GM12878 (cell line): Measurements from ENCODE around the gene PARG. TPM values are rescaled to one million over a fixed set of nuclear protein-coding genes. Genes with fewer than 3 reads are reported as not detected.
"Not testable (repeated sequence)": the region's sequence is repeated elsewhere in the genome, so short reads cannot be mapped to it uniquely, and the experiment has no call there.

ENCODE experiments used
- ATAC-seq: fragments of 200-7000 bp; cut with Tn5 transposase; 3 replicates; pipeline ENCODE4 v1.9.1; 2020; ENCODE audit warnings: mild to moderate bottlenecking, moderate library complexity
- Bru-seq: library from RNA; stranded (reverse); fragments of 400-500 nt; gene quantifications from one replicate; lab custom pipeline; 2021; lab: Mats Ljungman, UMichigan
- BruChase-seq, 2 experiments: library from RNA; stranded (reverse); fragments of 400-500 nt; gene quantifications; one replicate each; lab custom pipeline; 2021; lab: Mats Ljungman, UMichigan
- BruUV-seq: library from RNA; stranded (reverse); fragments of 400-500 nt; replicated peaks from 2 replicates; lab custom pipeline; 2021; lab: Mats Ljungman, UMichigan
- CTCF ChIA-PET: fragments of 300-600 bp; sonication (Branson Sonifier 250); formaldehyde crosslinking; extraction: SDS; loops from one replicate; lab custom pipeline; 2021; ENCODE audit warnings: inconsistent platforms; lab: Yijun Ruan, JAX
- POLR2A ChIA-PET: fragments of 350-600 bp; formaldehyde crosslinking; extraction: SDS; loops from one replicate; lab custom pipeline; 2021; ENCODE audit warnings: inconsistent platforms; lab: Charles Lee
- RAD21 ChIA-PET: fragments of 300-600 bp; sonication (Branson Sonifier 250); formaldehyde crosslinking; loops from one replicate; lab custom pipeline; 2023; ENCODE audit warnings: antibody characterized with exemption; ENCODE audit not compliant: unreplicated experiment; lab: Charles Lee
- SMC1A ChIA-PET: fragments of 300-600 bp; sonication (Branson Sonifier 250); formaldehyde crosslinking; loops from one replicate; lab custom pipeline; 2023; ENCODE audit not compliant: unreplicated experiment, uncharacterized antibody; lab: Charles Lee
- DNase-seq: peaks from one replicate; pipeline ENCODE4 v3.0.0-alpha.2; 2011; ENCODE audit warnings: low read depth, low spot score
- FAIRE-seq: peaks from 3 replicates; lab custom pipeline; 2011; peaks lifted over from hg19 to GRCh38; lab: Jason Lieb, UNC
- H2AFZ ChIP-seq: 2 replicates; pipeline ENCODE4 v1.6.0; 2011; ENCODE audit warnings: low read depth, low read length, control low read depth; ENCODE audit not compliant: control insufficient read depth
- H3K27ac ChIP-seq: 2 replicates; pipeline ENCODE4 v1.5.1; 2011; ENCODE audit warnings: control low read depth; ENCODE audit not compliant: control insufficient read depth, insufficient read depth
- H3K27me3 ChIP-seq, 2 experiments: replicated peaks in 1 of 2; 2 replicates each; pipeline versions ENCODE4 v1.6.0 to v1.6.1; 2011; ENCODE audit warnings: low read length in 1 of 2; ENCODE audit not compliant: control insufficient read depth in 2 of 2, insufficient read depth in 2 of 2
- H3K36me3 ChIP-seq, 2 experiments: 2 replicates each; pipeline ENCODE4 v1.5.1; 2011; ENCODE audit warnings: low read length in 1 of 2; ENCODE audit not compliant: control insufficient read depth in 2 of 2, insufficient read depth in 2 of 2
- H3K4me1 ChIP-seq: 2 replicates; pipeline ENCODE4 v1.6.1; 2011; ENCODE audit warnings: mild to moderate bottlenecking, low read length, moderate library complexity, mixed read lengths; ENCODE audit not compliant: control insufficient read depth, insufficient read depth
- H3K4me2 ChIP-seq: 2 replicates; pipeline ENCODE4 v1.6.0; 2011; ENCODE audit warnings: control low read depth; ENCODE audit not compliant: control insufficient read depth, insufficient read depth
- H3K4me3 ChIP-seq: fragments of 200-600 bp; sonication (generic); 2 replicates; pipeline ENCODE4 v1.5.1; 2016
- H3K79me2 ChIP-seq: 2 replicates; pipeline ENCODE4 v1.6.0; 2011; ENCODE audit warnings: low read length; ENCODE audit not compliant: control insufficient read depth, insufficient read depth
- H3K9ac ChIP-seq: 2 replicates; pipeline ENCODE4 v1.8.0; 2011; ENCODE audit warnings: low read length, control low read depth, mixed read lengths; ENCODE audit not compliant: control insufficient read depth, insufficient read depth
- H3K9me3 ChIP-seq: replicated peaks from 3 replicates; pipeline ENCODE4 v1.5.1; 2011; ENCODE audit warnings: mild to moderate bottlenecking, low read length; ENCODE audit not compliant: control insufficient read depth, insufficient read depth
- H4K20me1 ChIP-seq: 2 replicates; pipeline ENCODE4 v1.6.0; 2011; ENCODE audit not compliant: control insufficient read depth, insufficient read depth
- ATF3 ChIP-seq: IDR thresholded peaks from 2 replicates; pipeline ENCODE4 v1.6.1; 2011; ENCODE audit warnings: low read depth, mild to moderate bottlenecking, low read length, moderate library complexity, borderline replicate concordance; ENCODE audit errors: extremely low read depth
- CBFB ChIP-seq: IDR thresholded peaks from 2 replicates; pipeline ENCODE4 v1.6.1; 2016; ENCODE audit warnings: antibody characterized with exemption, low read depth
- E2F8 ChIP-seq: fragments of 450-650 bp; IDR thresholded peaks from 2 replicates; pipeline ENCODE4 v1.6.1; 2018; ENCODE audit warnings: mild to moderate bottlenecking, low read depth, moderate library complexity; ENCODE audit not compliant: partially characterized antibody
- EED ChIP-seq: sonication (generic); IDR thresholded peaks from 2 replicates; pipeline ENCODE4 v1.6.1; 2016; ENCODE audit warnings: antibody characterized with exemption, low read depth
- ETV6 ChIP-seq, 2 experiments: fragments of 450-650 bp in 1 of 2; IDR thresholded peaks in 1 of 2; conservative IDR thresholded peaks in 1 of 2; 2 replicates each; pipeline ENCODE4 v1.6.1; 2014; ENCODE audit warnings: antibody characterized with exemption in 1 of 2, borderline replicate concordance in 1 of 2, low read depth in 1 of 2, mild to moderate bottlenecking in 1 of 2, moderate library complexity in 1 of 2
- GABPA ChIP-seq: IDR thresholded peaks from 2 replicates; pipeline ENCODE4 v1.6.1; 2014; ENCODE audit warnings: antibody characterized with exemption, low read depth, mild to moderate bottlenecking, inconsistent platforms
- HCFC1 ChIP-seq: fragments of 150-350 bp; IDR thresholded peaks from 2 replicates; pipeline ENCODE4 v1.6.1; 2014; ENCODE audit warnings: low read length
- IKZF1 ChIP-seq: fragments of 450-650 bp; conservative IDR thresholded peaks from 2 replicates; pipeline ENCODE4 v1.6.1; 2017; ENCODE audit warnings: antibody characterized with exemption, mild to moderate bottlenecking
- MXI1 ChIP-seq: fragments of 150-350 bp; IDR thresholded peaks from 2 replicates; pipeline ENCODE4 v1.6.1; 2011; ENCODE audit warnings: low read depth, mild to moderate bottlenecking, inconsistent platforms, low read length, improper control_type of control experiment
- NR2C1 ChIP-seq: fragments of 450-650 bp; IDR thresholded peaks from 2 replicates; pipeline ENCODE4 v1.6.1; 2017; ENCODE audit warnings: antibody characterized with exemption, mild to moderate bottlenecking, moderate library complexity
- RB1 ChIP-seq: fragments of 450-650 bp; formaldehyde crosslinking; IDR thresholded peaks from 2 replicates; pipeline ENCODE4 v1.6.1; 2017; ENCODE audit warnings: mild to moderate bottlenecking, borderline replicate concordance
- SIN3A ChIP-seq: IDR thresholded peaks from 2 replicates; pipeline ENCODE4 v1.6.1; 2012; ENCODE audit warnings: low read depth, low read length, improper control_type of control experiment
- SPI1 ChIP-seq: IDR thresholded peaks from 2 replicates; pipeline ENCODE4 v1.6.1; 2011; ENCODE audit warnings: low read depth, mild to moderate bottlenecking, low read length, moderate library complexity, borderline replicate concordance; ENCODE audit not compliant: insufficient read depth
- WGBS: methylation state at CpG from one replicate; pipeline ENCODE4 v1.1.6; 2016; ENCODE audit warnings: low lambda C conversion rate; ENCODE audit not compliant: insufficient replicate concordance, insufficient coverage; ENCODE audit errors: missing lambda C conversion rate; 5-methylcytosine and 5-hydroxymethylcytosine counted together
- in situ Hi-C: fragments of 300-500 bp; cut with MboI; formaldehyde crosslinking; loops from 9 replicates; pipeline ENCODE4 v1.14.3; 2018; ENCODE audit warnings: mixed read lengths
- intact Hi-C: fragments of 100-400 bp; cut with micrococcal nuclease; formaldehyde crosslinking; loops from one replicate; pipeline ENCODE4 v1.14.2; 2022; ENCODE audit not compliant: unreplicated experiment
- long read RNA-seq, 2 experiments: library from polyadenylated mRNA; unstranded; transcript quantifications; one replicate each; pipeline ENCODE4 v2.0.0, GENCODE V29; 2019 to 2020
- polyA minus RNA-seq, 3 experiments: library from RNA; depleted of rRNA, polyadenylated mRNA; stranded (reverse); fragments of >200 nt; gene quantifications; 2 replicates each; pipeline ENCODE4 v1.2.3, GENCODE V29; 2011
- polyA plus RNA-seq, 11 experiments: library from polyadenylated mRNA; depleted of rRNA in 4 of 11; unstranded in 6 of 11; stranded (reverse) in 5 of 11; fragments of >200 nt; fragmentation: Nextera tagmentation in 4 of 11; fragmentation: Illumina TruSeq in 1 of 11; extraction: Ambion mirVana in 4 of 11; extraction: Trizol in 1 of 11; gene quantifications; 1 replicate in 1 of 11; 2 replicates in 10 of 11; pipeline versions ENCODE4 v1.2.1 to v1.2.3, GENCODE V29; 2011 to 2016; ENCODE audit warnings: inconsistent platforms in 2 of 11, missing spikeins in 2 of 11, low read depth in 1 of 11
- total RNA-seq, 4 experiments: library from RNA; depleted of rRNA in 3 of 4; stranded (reverse); fragments of >200 nt in 3 of 4; fragmentation: Illumina TruSeq in 1 of 4; extraction: Trizol in 1 of 4; gene quantifications; 2 replicates each; pipeline versions ENCODE4 v1.2.1 to v1.2.3, GENCODE V29; 2013 to 2021
- TF ChIP-seq, protein P1 (sequence below): IDR thresholded peaks from 2 replicates; pipeline ENCODE4 v1.6.1; 2012; ENCODE audit warnings: low read depth, low read length, improper control_type of control experiment

PARG gene
- total RNA-seq (2013; cell fraction: nucleolus; rRNA removed), result 115 and 130 TPM in 2 replicates
- total RNA-seq (2014; rRNA removed) (22.5 and 30.2 TPM in 2 replicates), total RNA-seq (2014; rRNA removed; fragmentation: Illumina TruSeq; extraction: Trizol) (34.5 and 35.4 TPM in 2 replicates), total RNA-seq (2021) (26.4 and 28.3 TPM in 2 replicates), polyA plus RNA-seq (2011; rRNA removed) (18.7 and 23.6 TPM in 2 replicates), polyA plus RNA-seq (2014; fragmentation: Illumina TruSeq; extraction: Trizol) (21.4 and 25.2 TPM in 2 replicates), polyA plus RNA-seq (2014; fragmentation: Nextera tagmentation; extraction: Ambion mirVana) (1 to 10 TPM; 4.8 to 6.2 TPM), polyA plus RNA-seq (2014; rRNA removed) (19.2 and 19.7 TPM in 2 replicates), polyA plus RNA-seq (2016; fragmentation: Nextera tagmentation; extraction: Ambion mirVana) (10 to 100 TPM; 28.5 to 29.4 TPM), polyA minus RNA-seq (2011; rRNA and poly(A)+ RNA removed) (28.6 and 33.3 TPM in 2 replicates), Bru-seq, nascent RNA (percentile 67 among the genes with signal in this experiment), BruChase-seq, experiment 1, labeled RNA remaining after a 6-hour chase (percentile 67 among the genes with signal in this experiment), BruChase-seq, experiment 2, labeled RNA remaining after a 2-hour chase (percentile 68 among the genes with signal in this experiment)
- polyA plus RNA-seq (2011; ENCODE audit: low read depth), result 7.6 TPM
- 9.1 and 9.7 TPM in 2 replicates for polyA plus RNA-seq (2011; cell fraction: cytosol; rRNA removed)
- 18.4 and 18.7 TPM in 2 replicates for polyA plus RNA-seq (2011; cell fraction: nucleus; rRNA removed)
- 9.8 and 13.6 TPM in 2 replicates for polyA plus RNA-seq (2012)
- polyA minus RNA-seq (2011; cell fraction: cytosol; rRNA and poly(A)+ RNA removed), result 9.8 and 10.4 TPM in 2 replicates
- polyA minus RNA-seq (2011; cell fraction: nucleus; rRNA and poly(A)+ RNA removed), result 29.4 and 48.2 TPM in 2 replicates
- long read RNA-seq, experiment 1, partial matches to known transcripts, result 5 of 13 reads
- long read RNA-seq, experiment 1, other reads (novel, unspliced or antisense), result 8 of 13 reads
- long read RNA-seq, experiment 2, partial matches to known transcripts, result 20 of 70 reads
- long read RNA-seq, experiment 2, other reads (novel, unspliced or antisense), result 50 of 70 reads

- peak within 1 kb of the TSS; percentile 72 for H2AFZ ChIP-seq
- H3K27ac ChIP-seq, result peak within 1 kb of the TSS; percentile 64
- peaks cover 46% of the 10 kb centered on the region for H3K79me2 ChIP-seq
- SMC1A ChIA-PET, DNase-seq, H3K9me3 ChIP-seq, intact Hi-C loops, H3K4me1 ChIP-seq, RAD21 ChIA-PET, POLR2A ChIA-PET, CTCF ChIA-PET, H3K27me3 ChIP-seq, H3K36me3 ChIP-seq, in situ Hi-C loops, H4K20me1 ChIP-seq: not testable (repeated sequence)
- ATAC-seq (peak; percentile 85), FAIRE-seq (peak; percentile 66)
- peak within 1 kb of the TSS; percentile 98 for H3K4me3 ChIP-seq
- H3K4me2 ChIP-seq, result peak within 1 kb of the TSS; percentile 44
- H3K9ac ChIP-seq, result peak within 1 kb of the TSS; percentile 83
- 1% methylated on average over 66 of the region's 81 CpGs for WGBS
- BruUV-seq, result TSS peak; percentile 81
- TF ChIP-seq SPI1 (peak; percentile 56), IKZF1 (peak; percentile 58), ETV6 (conservative IDR thresholded peaks at IDR 0.05 in 1 of 2, IDR thresholded peaks at IDR 0.05 in 1 of 2; ENCODE audit: borderline replicate concordance in 1 of 2, low read depth in 1 of 2) (peak in 1 of 2 experiments; percentile 76; a peak in 2 of 4 replicates), HCFC1 (peak; percentile 43; the same call in 1 of the 2 replicates), GABPA (peak; percentile 87), NR2C1 (peak; percentile 45), ATF3 (peak; percentile 73; the same call in 1 of the 2 replicates), CBFB (peak; percentile 72; the same call in 1 of the 2 replicates), EED (peak; percentile 31; the same call in 1 of the 2 replicates), E2F8 (peak; percentile 90), MXI1 (peak; percentile 83), RB1 (0 out of 2 replicates have a peak, but pooled peaks have one; percentile 65), SIN3A (peak; percentile 75; the same call in 1 of the 2 replicates)
- TF ChIP-seq, protein P1, sequence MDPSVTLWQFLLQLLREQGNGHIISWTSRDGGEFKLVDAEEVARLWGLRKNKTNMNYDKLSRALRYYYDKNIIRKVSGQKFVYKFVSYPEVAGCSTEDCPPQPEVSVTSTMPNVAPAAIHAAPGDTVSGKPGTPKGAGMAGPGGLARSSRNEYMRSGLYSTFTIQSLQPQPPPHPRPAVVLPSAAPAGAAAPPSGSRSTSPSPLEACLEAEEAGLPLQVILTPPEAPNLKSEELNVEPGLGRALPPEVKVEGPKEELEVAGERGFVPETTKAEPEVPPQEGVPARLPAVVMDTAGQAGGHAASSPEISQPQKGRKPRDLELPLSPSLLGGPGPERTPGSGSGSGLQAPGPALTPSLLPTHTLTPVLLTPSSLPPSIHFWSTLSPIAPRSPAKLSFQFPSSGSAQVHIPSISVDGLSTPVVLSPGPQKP, result peak; percentile 31; the same call in 1 of the 2 replicates
Measured at GRCh38 chr10:49941447-49942338, at the start of gene PARG, which contains the start of gene TIMM23B. TSS of gene PARG (minus strand) at chr10:49942027. CDS start at chr10:49941725, 302 bp downstream. TSS of gene TIMM23B (plus strand) at chr10:49942053. CDS start at chr10:49942195, 142 bp downstream.
